ENCODE results near the gene TARBP2.

- no peak for TF ChIP-seq CTCF (IDR thresholded peaks at IDR 0.05)
- peak; percentile 88 for TF ChIP-seq POLR2AphosphoS5 (IDR thresholded peaks at IDR 0.05)
- peak; percentile 93 for TF ChIP-seq POLR2A (IDR thresholded peaks at IDR 0.05)
These were observed 8.1 kb upstream of the TARBP2 start for GRCh38 chr12:53492830-53493609.
